Measurements from ENCODE around the gene OTC.

OTC gene

GRCh38 chrX:38375891-38376290 lies 23.5 kb downstream of the OTC start:
- TF ChIP-seq SPI1 (IDR thresholded peaks at IDR 0.05; ENCODE audit: borderline replicate concordance, low read depth) = no peak
- no peak for TF ChIP-seq GABPA (IDR thresholded peaks at IDR 0.05; ENCODE audit: low read depth)
- no peak for TF ChIP-seq REST (IDR thresholded peaks at IDR 0.05; ENCODE audit: insufficient replicate concordance, low read depth)
- TF ChIP-seq POLR2AphosphoS5 (IDR thresholded peaks at IDR 0.05; ENCODE audit: low read depth) = no peak
- TF ChIP-seq CTCF (IDR thresholded peaks at IDR 0.05; ENCODE audit: insufficient read depth, low read length) = no peak
- H3K27me3 ChIP-seq (ENCODE audit: insufficient read depth, poor library complexity, severe bottlenecking) = peaks cover 3% of the 10 kb centered on the region
- H3K27ac ChIP-seq (replicated peaks) = no peak overlapping the region
- peak in 1 of 2 experiments; percentile 20 for DNase-seq (ENCODE audit: low read depth in 1 of 2, low spot score in 1 of 2)
- no peak overlapping the region for H3K4me3 ChIP-seq (replicated peaks; ENCODE audit: insufficient read depth, low read length)

GRCh38 chrX:38376747-38377146 lies 24.3 kb downstream of the OTC start:
- H3K4me3 ChIP-seq (replicated peaks; ENCODE audit: insufficient read depth, low read length) = no peak overlapping the region
- DNase-seq (ENCODE audit: low read depth in 1 of 2, low spot score in 1 of 2) = no peak
- TF ChIP-seq REST (IDR thresholded peaks at IDR 0.05; ENCODE audit: insufficient replicate concordance, low read depth) (no peak), SPI1 (IDR thresholded peaks at IDR 0.05; ENCODE audit: borderline replicate concordance, low read depth) (no peak), POLR2AphosphoS5 (IDR thresholded peaks at IDR 0.05; ENCODE audit: low read depth) (no peak), GABPA (IDR thresholded peaks at IDR 0.05; ENCODE audit: low read depth) (no peak), CTCF (IDR thresholded peaks at IDR 0.05; ENCODE audit: insufficient read depth, low read length) (no peak)
- no peak overlapping the region for H3K27ac ChIP-seq (replicated peaks)
- peaks cover 3% of the 10 kb centered on the region for H3K27me3 ChIP-seq (ENCODE audit: insufficient read depth, poor library complexity, severe bottlenecking)

- no peak overlapping the region for H3K4me3 ChIP-seq (replicated peaks; ENCODE audit: insufficient read depth, low read length)
- DNase-seq (ENCODE audit: low read depth in 1 of 2, low spot score in 1 of 2) = peak; percentile 8 to 14
- TF ChIP-seq CTCF (IDR thresholded peaks at IDR 0.05; ENCODE audit: insufficient read depth, low read length) = no peak
- TF ChIP-seq GABPA (IDR thresholded peaks at IDR 0.05; ENCODE audit: low read depth) = no peak
- TF ChIP-seq REST (IDR thresholded peaks at IDR 0.05; ENCODE audit: insufficient replicate concordance, low read depth) = no peak
- TF ChIP-seq SPI1 (IDR thresholded peaks at IDR 0.05; ENCODE audit: borderline replicate concordance, low read depth) = no peak
- TF ChIP-seq POLR2AphosphoS5 (IDR thresholded peaks at IDR 0.05; ENCODE audit: low read depth) = no peak
- H3K27me3 ChIP-seq (ENCODE audit: insufficient read depth, poor library complexity, severe bottlenecking) = peaks cover 3% of the 10 kb centered on the region
- no peak overlapping the region for H3K27ac ChIP-seq (replicated peaks)
Measured at GRCh38 chrX:38379088-38379487, 26.7 kb downstream of the OTC start.

Data from HL-60 (cell line).